Ureter (tissue), 1 donor: ENCODE measurements around the gene ZEB2. TPM values are rescaled to one million over a fixed set of nuclear protein-coding genes. Genes with fewer than 3 reads are reported as not detected.

Source experiments
- DNase-seq: peaks from one replicate; pipeline ENCODE4 v3.0.0-alpha.2; 2020; ENCODE audit warnings: low spot score
- total RNA-seq: library from RNA; stranded (reverse); gene quantifications from one replicate; pipeline ENCODE4 v1.2.4, GENCODE V29; 2023
- donor health status: DM: yes; HTN: yes; CAD: no.

ZEB2 gene
- total RNA-seq, 1 donor from 2014 or later, result 92.4 TPM

DNA sequence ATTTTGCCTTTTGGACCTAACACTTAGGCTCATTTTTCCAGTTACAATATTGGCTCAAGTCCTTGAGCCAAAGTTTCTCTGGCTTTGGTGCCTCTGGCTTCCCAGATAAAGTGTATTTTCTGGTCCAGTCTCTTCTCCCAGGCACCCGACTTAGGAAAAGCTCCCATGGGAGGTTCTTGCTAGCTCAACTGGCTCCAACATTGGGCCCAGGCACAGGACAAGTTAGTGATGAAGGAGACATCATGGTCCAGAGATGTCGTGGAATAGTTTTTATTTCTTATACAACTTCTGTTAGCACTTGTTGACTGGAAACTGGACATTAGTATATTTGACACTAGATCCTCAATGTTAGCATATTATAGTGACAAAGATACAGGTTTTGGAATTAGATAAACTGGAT, 8.2 kb upstream of the ZEB2 start:
- no peak for DNase-seq

GRCh38 chr2:144526831-144527230, 6.9 kb upstream of the ZEB2 start:
- DNase-seq, result no peak

DNA sequence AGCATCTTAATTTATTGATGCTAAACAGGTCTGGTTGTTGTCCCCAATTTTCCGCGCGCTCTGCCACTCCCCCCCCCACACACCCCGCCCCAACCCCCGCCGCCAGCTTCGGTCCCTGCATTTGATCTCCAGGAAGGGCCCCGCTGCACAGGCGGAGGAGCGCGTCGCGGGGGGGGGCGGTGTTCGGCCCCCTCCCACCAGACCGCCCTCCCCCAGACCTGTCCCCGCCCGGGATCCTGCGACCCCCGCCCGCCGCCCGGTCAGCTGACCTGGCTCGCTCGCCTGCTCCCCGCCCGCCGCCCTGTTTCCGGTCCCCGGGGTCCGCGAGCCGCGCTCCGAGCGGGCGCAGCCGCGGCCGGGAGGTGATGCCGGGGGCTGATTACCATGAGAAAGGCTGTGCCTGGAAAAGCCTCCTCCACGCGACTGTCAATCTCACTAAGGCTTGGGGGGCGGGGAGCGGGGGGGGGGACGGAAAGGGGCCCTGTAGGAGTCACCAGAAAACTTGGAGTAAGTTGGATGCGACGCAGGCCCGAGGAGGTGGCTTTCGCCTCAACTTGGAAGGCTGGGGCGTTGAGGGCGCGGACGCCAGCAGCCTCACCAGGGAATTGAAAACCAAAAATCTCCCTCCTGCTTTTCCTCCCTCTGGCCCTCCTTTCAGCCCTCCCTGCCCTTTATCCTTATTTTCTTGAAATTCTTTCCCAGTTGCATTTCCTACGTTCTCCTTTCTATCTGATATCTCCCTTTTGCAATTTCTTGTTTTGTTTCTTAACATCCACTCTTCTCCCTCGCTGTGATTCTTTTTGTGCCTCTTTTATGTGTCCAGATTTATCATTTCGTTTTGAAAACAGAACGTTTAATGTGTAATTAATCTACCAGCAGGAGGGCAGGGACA, 4.4 kb upstream of the ZEB2 start:
- no peak for DNase-seq

- no peak for DNase-seq
Measured at GRCh38 chr2:144523596-144524117, 3.7 kb upstream of the ZEB2 start.

GRCh38 chr2:144522897-144523595, 3.1 kb upstream of the ZEB2 start:
- no peak for DNase-seq

- DNase-seq, result no peak
Measured at GRCh38 chr2:144522176-144522896, 2.4 kb upstream of the ZEB2 start.

- DNase-seq, result no peak
Measured at GRCh38 chr2:144521686-144522085, 1.8 kb upstream of the ZEB2 start.

DNA sequence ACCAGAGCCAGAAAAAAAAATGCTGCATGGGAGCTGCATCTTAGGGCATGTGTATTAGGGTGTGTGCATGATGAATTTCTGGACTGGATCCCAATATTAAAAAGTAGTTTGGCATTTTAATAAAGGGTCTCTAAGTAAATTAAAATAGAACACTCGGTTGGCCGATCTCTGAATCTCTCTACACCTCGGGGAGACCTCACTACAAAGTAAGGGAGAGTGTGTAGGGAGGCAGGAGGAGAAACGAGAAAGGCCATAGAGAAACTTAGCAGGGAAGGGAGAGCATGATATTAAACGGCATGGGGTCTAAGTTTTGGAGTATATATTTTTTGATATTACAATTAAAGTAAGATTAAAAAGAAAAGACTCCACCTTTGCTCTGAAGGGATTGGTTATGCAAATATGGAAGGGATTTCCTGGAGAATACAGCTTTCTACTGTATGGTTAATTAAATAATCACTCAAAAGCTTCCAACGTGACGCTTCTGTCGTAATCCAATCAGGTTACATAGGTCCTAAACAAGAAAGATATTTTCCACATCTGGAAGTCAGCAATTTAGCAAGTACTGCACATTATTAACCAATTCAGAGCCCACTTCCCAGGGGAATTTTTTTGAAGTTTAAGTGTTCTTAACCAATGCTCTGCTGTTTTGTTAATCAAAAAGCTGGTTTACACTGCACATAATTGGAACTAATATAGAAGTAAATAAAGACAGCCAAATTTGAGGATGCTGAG, 1.0 kb upstream of the ZEB2 start:
- no peak for DNase-seq

DNA sequence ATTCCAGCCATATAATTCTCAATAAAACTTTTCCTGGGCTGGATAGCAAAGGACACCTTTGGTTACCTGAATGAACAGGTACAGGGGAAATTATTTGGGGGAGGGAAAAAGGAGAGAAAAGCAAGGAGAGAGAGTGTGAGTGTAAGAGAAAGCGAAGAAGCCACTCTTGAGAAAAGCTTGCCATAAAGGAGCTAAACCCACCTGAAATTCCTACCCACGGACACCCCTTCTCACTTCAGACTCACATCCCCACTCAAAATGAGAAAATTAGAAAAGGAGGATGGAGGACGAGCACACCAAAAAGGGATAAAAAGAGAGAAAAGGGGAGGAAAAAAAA, 354 bp downstream of the ZEB2 start:
- no peak for DNase-seq

DNA sequence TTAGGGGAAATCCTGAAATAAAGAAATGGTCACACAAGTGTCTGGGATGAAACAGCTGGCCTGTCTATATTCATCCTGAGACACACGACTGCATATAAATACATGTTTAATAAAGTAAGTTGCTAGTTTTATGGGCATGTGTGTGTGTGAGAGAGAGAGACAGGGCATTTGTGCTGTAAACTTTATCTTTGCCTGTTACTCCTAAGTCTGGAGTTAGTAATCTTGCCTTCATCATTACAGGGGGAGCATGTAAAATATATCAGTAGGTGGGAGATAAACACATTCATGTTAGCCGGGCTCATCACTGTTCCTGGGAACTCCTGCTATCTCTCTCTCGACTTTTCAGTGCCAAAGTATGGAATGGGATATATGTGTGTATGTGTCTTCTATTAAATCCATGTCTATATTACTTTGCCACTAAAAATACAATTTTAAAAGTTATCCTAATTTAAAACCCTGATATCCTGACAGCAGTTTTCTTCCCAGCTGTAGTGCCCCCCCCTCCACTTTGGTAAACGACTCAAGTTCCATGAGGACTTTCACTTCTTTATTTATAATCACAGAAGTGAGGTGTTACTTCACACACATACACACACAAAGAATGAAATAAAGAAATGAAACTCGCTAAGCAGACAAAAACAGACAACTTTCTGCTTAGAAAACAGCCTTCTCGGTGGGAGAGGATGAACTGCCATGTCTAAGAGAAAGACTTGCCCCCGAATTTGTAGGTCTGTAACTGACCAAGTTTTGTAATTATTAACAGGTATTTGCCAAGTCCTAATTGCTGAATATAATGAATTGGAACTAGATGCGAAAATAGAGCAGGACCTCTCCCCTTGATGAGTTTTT, 947 bp downstream of the ZEB2 start:
- DNase-seq, result no peak

DNA sequence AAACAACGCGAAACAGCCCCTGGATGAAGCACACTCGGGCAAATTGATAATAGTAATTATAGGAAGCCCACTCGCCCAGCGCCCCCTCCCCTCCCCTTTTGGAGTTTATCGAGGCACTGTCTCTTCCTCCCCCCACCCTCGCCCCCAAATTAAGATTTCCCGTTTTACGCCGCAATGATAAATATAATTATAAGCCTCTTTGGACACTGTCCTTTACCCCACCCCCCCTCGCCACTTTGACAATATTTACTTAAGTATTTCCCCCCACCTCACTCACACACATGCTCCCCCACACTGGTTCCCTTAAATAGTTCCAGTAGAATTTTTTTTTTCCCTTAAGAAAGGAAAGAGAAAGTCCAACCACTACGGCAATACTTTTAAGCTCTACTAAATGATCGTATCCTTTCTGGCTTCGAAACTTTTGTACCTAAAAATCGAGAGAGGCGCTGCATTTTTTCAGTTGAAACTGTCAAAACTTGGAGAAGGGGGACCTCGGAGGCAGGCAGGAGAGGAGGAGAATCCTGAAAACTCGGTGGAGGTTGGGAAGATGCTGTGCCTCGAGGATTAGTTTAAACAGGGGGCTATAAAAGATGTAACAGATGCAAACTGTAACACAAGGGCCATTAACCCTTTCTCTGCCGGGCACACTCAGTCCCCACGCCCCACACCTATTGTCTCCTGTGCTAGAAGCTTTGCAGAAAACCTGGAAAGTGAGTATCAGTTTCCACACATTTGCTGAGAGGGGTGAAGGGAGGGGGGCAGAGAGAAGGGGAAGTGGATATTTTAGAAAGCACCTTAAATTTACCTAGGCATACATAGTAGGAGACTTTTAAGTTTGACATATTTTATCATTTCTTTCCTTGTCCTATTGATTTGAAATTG, 1.8 kb downstream of the ZEB2 start:
- DNase-seq, result no peak

- no peak for DNase-seq
Measured at GRCh38 chr2:144516981-144517865, 2.7 kb downstream of the ZEB2 start.

GRCh38 chr2:144516411-144516980, 3.4 kb downstream of the ZEB2 start:
- DNase-seq, result no peak

- no peak for DNase-seq
Measured at GRCh38 chr2:144515696-144516410, 4.1 kb downstream of the ZEB2 start.

DNA sequence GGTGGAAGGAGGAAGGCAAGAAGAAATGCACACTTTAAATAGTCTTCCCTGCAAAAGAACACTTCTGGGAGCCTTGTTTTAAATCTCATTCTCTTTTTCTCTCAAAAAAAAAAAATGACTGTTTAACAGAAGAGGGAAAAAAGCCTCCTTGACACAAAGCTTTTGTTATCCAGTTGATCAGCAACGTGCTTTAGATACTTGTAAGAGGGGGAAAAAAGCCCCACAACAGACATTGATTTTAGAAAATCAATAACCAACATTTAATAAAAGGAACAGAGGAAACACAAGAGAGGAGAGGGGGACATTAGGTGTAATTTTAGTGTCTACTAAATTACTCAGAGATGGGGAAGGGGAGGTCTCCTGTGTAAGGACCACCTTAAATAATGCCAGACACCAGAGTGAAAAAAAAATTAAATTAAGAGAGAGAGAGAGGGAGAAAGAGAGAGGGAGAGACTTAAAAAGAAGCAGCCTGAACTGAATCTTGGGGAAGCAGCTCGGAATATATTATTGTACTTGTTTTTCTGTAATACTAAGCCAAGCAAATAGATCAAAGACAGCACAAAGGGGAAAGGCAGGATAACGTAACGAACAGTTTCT, 4.7 kb downstream of the ZEB2 start:
- no peak for DNase-seq

GRCh38 chr2:144514616-144515091, 5.3 kb downstream of the ZEB2 start:
- no peak for DNase-seq
